A673 (cell line): ENCODE measurements around the gene B4GALT5.

ENCODE experiments used
- EZH2 ChIP-seq: fragments of 200-600 bp; sonication (generic); IDR thresholded peaks from 2 replicates; pipeline ENCODE4 v1.6.1; 2017; ENCODE audit warnings: borderline replicate concordance, low read depth, mild to moderate bottlenecking, mixed read lengths, antibody characterized with exemption, low read length; ENCODE audit not compliant: poor library complexity, severe bottlenecking
- TF ChIP-seq, protein P1 (sequence below): fragments of 300-800, 200-600 bp; sonication (generic); conservative IDR thresholded peaks from 2 replicates; pipeline ENCODE4 v1.5.1; 2017; ENCODE audit warnings: low read depth, mild to moderate bottlenecking, antibody characterized with exemption, low read length, moderate library complexity, mixed read lengths

DNA sequence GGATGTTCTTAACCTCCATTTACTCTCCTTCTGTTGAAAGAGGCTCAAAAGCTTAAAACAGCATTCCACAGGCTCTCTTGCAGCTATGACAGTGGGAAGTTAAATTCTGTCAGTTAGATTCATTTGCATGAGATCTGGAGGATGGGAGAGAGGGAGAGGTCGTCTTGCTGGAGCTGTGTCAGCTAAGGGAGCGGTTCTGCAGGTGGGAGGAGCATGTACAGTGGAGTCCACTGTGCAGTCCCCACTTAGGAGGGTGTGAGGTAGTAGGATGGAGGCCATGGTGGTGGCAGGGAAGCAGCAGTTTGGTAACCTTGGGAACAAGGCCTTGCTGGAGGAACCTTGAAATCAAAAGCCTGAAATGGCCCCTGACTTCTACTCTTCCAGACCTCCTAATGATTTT, 12.0 kb upstream of the B4GALT5 start:
- TF ChIP-seq, protein P1, sequence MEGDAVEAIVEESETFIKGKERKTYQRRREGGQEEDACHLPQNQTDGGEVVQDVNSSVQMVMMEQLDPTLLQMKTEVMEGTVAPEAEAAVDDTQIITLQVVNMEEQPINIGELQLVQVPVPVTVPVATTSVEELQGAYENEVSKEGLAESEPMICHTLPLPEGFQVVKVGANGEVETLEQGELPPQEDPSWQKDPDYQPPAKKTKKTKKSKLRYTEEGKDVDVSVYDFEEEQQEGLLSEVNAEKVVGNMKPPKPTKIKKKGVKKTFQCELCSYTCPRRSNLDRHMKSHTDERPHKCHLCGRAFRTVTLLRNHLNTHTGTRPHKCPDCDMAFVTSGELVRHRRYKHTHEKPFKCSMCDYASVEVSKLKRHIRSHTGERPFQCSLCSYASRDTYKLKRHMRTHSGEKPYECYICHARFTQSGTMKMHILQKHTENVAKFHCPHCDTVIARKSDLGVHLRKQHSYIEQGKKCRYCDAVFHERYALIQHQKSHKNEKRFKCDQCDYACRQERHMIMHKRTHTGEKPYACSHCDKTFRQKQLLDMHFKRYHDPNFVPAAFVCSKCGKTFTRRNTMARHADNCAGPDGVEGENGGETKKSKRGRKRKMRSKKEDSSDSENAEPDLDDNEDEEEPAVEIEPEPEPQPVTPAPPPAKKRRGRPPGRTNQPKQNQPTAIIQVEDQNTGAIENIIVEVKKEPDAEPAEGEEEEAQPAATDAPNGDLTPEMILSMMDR: no peak
- no peak for TF ChIP-seq EZH2
